Motor neuron (in vitro differentiated cells): ENCODE data around the gene TLE3. TPM values are rescaled to one million over a fixed set of nuclear protein-coding genes. Genes with fewer than 3 reads are reported as not detected.
"Not testable (repeated sequence)": the region's sequence is repeated elsewhere in the genome, so short reads cannot be mapped to it uniquely, and the experiment has no call there.

Source experiments
- ATAC-seq, 8 experiments: fragments of 200-7000 bp; cut with Tn5 transposase; replicated peaks in 6 of 8; 2 replicates each; pipeline ENCODE4 v1.8.0; 2021; ENCODE audit warnings: mild to moderate bottlenecking in 8 of 8, moderate library complexity in 8 of 8
- H3K27ac ChIP-seq, 2 donors: fragments of 250-450 bp; sonication (Bioruptor Pico); 2 replicates each; pipeline ENCODE4 v1.9.0; 2021; ENCODE audit warnings: antibody characterized with exemption in 2 of 2, mild to moderate bottlenecking in 2 of 2, moderate library complexity in 1 of 2
- H3K4me1 ChIP-seq, 2 donors: fragments of 250-450 bp; sonication (Bioruptor Pico); replicated peaks in 1 of 2; 2 replicates each; pipeline ENCODE4 v1.6.1; 2021; ENCODE audit warnings: antibody characterized with exemption in 2 of 2, mild to moderate bottlenecking in 2 of 2, moderate library complexity in 1 of 2
- H3K4me3 ChIP-seq, 5 donors: fragments of 250-450 bp; sonication (Bioruptor Pico); 2 replicates each; pipeline ENCODE4 v1.9.0; 2021; ENCODE audit warnings: antibody characterized with exemption in 5 of 5, mild to moderate bottlenecking in 5 of 5, moderate library complexity in 4 of 5
- WGBS, 10 experiments: fragments of 450-650 bp; shearing (Covaris generic); methylation state at CpG; one replicate each; pipeline ENCODE4 v1.0.0; 2022; 5-methylcytosine and 5-hydroxymethylcytosine counted together
- in situ Hi-C, 9 experiments: fragments of 400-800 bp; cut with MboI; loops; one replicate each; pipeline ENCODE4 v1.15.0; 2021; ENCODE audit warnings: low sequenced_read_pairs in 9 of 9, low pct_unique_long_range_greater_than_20kb in 2 of 9; ENCODE audit not compliant: unreplicated experiment in 9 of 9
- total RNA-seq, 8 experiments: library from RNA; unstranded; fragments of 300-600 nt; gene quantifications; 2 replicates each; pipeline versions ENCODE4 v1.2.3 to v1.2.4, GENCODE V29; 2022

Gene TLE3
- total RNA-seq, 8 experiments from 2014 or later, result 28.2 to 103 (median 52.5) TPM

GRCh38 chr15:70119911-70120508, 22.3 kb upstream of the TLE3 start:
- no peak overlapping the region for H3K4me3 ChIP-seq
- ATAC-seq, result peak in 5 of 8 experiments; percentile 38 to 72 (median 48)
- in situ Hi-C loops, result no loop called here
- H3K4me1 ChIP-seq, result peaks cover 14 to 20% of the 10 kb centered on the region in 2 donors
- peak overlapping the region in 1 of 2 donors; percentile 17 for H3K27ac ChIP-seq
- WGBS, 10 experiments, result 94 to 100% (median 100%) methylated on average over 1 to 2 of the region's 5 CpGs; no CpG with 5 or more reads in 5 of the 10 experiments

- in situ Hi-C loops, result no loop called here
- no peak overlapping the region for H3K4me3 ChIP-seq
- 80 to 100% (median 83%) methylated on average over 1 to 3 of the region's 3 CpGs; no CpG with 5 or more reads in 3 of the 10 experiments for WGBS, 10 experiments
Observed at GRCh38 chr15:70118599-70118998, 20.9 kb upstream of the TLE3 start.

GRCh38 chr15:70116317-70116716, 18.6 kb upstream of the TLE3 start:
- 62 to 100% (median 80%) methylated on average over 1 to 2 of the region's 3 CpGs; no CpG with 5 or more reads in 5 of the 10 experiments for WGBS, 10 experiments
- in situ Hi-C loops, result no loop called here

More at GRCh38 chr15:70118599-70118998, 20.9 kb upstream of the TLE3 start:
- Histone ChIP-seq H3K4me1 (peaks cover 14 to 20% of the 10 kb centered on the region in 2 donors), H3K27ac (no peak overlapping the region)
- no peak for ATAC-seq

GRCh38 chr15:70114221-70114620, 16.5 kb upstream of the TLE3 start:
- ATAC-seq, result no peak
- Histone ChIP-seq H3K4me1 (peaks cover 18 to 20% of the 10 kb centered on the region in 2 donors), H3K4me3 (no peak overlapping the region), H3K27ac (no peak overlapping the region)
- 17 to 100% (median 68%) methylated on average over 1 to 3 of the region's 3 CpGs; no CpG with 5 or more reads in 4 of the 10 experiments for WGBS, 10 experiments
- in situ Hi-C loops, result no loop called here

More at GRCh38 chr15:70116317-70116716, 18.6 kb upstream of the TLE3 start:
- Histone ChIP-seq H3K4me3 (no peak overlapping the region), H3K4me1 (peaks cover 20 to 22% of the 10 kb centered on the region in 2 donors), H3K27ac (no peak overlapping the region)
- no peak for ATAC-seq

GRCh38 chr15:70113304-70113700, 15.6 kb upstream of the TLE3 start:
- no peak overlapping the region for H3K4me3 ChIP-seq
- no peak overlapping the region for H3K27ac ChIP-seq
- WGBS, 10 experiments, result 60 to 92% (median 79%) methylated on average over 1 to 6 of the region's 7 CpGs; no CpG with 5 or more reads in 6 of the 10 experiments
- ATAC-seq, result no peak
- in situ Hi-C loops, result no loop called here
- peaks cover 18 to 20% of the 10 kb centered on the region in 2 donors for H3K4me1 ChIP-seq

GRCh38 chr15:70112572-70113303, 15.0 kb upstream of the TLE3 start:
- ATAC-seq, in situ Hi-C loops, H3K4me3 ChIP-seq, H3K27ac ChIP-seq: not testable (repeated sequence)
- WGBS, 10 experiments, result 87% methylated on average over 3 of the region's 9 CpGs; no CpG with 5 or more reads in 9 of the 10 experiments
- H3K4me1 ChIP-seq, result peaks cover 18 to 20% of the 10 kb centered on the region in 2 donors

GRCh38 chr15:70112074-70112395, 14.3 kb upstream of the TLE3 start:
- in situ Hi-C loops, result no loop called here
- ATAC-seq, result peak in 5 of 8 experiments; percentile 10 to 37 (median 30)
- peaks cover 18 to 20% of the 10 kb centered on the region in 2 donors for H3K4me1 ChIP-seq
- peak overlapping the region in 2 of 5 donors; percentile 1 to 9 for H3K4me3 ChIP-seq
- peak overlapping the region; percentile 59 to 76 for H3K27ac ChIP-seq
- 0 to 46% (median 8%) methylated on average over 1 to 3 of the region's 4 CpGs for WGBS, 10 experiments

GRCh38 chr15:70111203-70112073, 13.7 kb upstream of the TLE3 start:
- ATAC-seq, result peak; percentile 89 to 99 (median 93)
- in situ Hi-C loops, result no loop called here
- H3K4me3 ChIP-seq, result peak overlapping the region in 3 of 5 donors; percentile 0 to 9 (median 1)

GRCh38 chr15:70109978-70110377, 12.3 kb upstream of the TLE3 start:
- in situ Hi-C loops, result no loop called here
- 57 to 100% (median 86%) methylated on average over 1 to 2 of the region's 2 CpGs; no CpG with 5 or more reads in 5 of the 10 experiments for WGBS, 10 experiments

More at GRCh38 chr15:70111203-70112073, 13.7 kb upstream of the TLE3 start:
- WGBS, 10 experiments, result 0 to 8% (median 0%) methylated on average over 2 to 4 of the region's 8 CpGs; no CpG with 5 or more reads in 3 of the 10 experiments
- peaks cover 18 to 20% of the 10 kb centered on the region in 2 donors for H3K4me1 ChIP-seq
- peak overlapping the region; percentile 59 to 76 for H3K27ac ChIP-seq

GRCh38 chr15:70109531-70109930, 11.8 kb upstream of the TLE3 start:
- in situ Hi-C loops, result no loop called here
- H3K4me3 ChIP-seq, result no peak overlapping the region
- H3K27ac ChIP-seq, result no peak overlapping the region
- 86 to 100% (median 100%) methylated on average over 1 to 3 of the region's 3 CpGs; no CpG with 5 or more reads in 2 of the 10 experiments for WGBS, 10 experiments
- ATAC-seq, result no peak
- H3K4me1 ChIP-seq, result peaks cover 18 to 20% of the 10 kb centered on the region in 2 donors

More at GRCh38 chr15:70109978-70110377, 12.3 kb upstream of the TLE3 start:
- H3K27ac ChIP-seq, result no peak overlapping the region
- peaks cover 18 to 20% of the 10 kb centered on the region in 2 donors for H3K4me1 ChIP-seq
- H3K4me3 ChIP-seq, result no peak overlapping the region
- ATAC-seq, result no peak

GRCh38 chr15:70103880-70104626, 6.3 kb upstream of the TLE3 start:
- H3K4me3 ChIP-seq, result no peak overlapping the region
- no peak for ATAC-seq
- 44 to 83% (median 77%) methylated on average over 1 to 6 of the region's 7 CpGs; no CpG with 5 or more reads in 2 of the 10 experiments for WGBS, 10 experiments

GRCh38 chr15:70102827-70103226, 5.1 kb upstream of the TLE3 start:
- no peak overlapping the region for H3K4me3 ChIP-seq
- WGBS, 10 experiments, result 66 to 100% (median 83%) methylated on average over 1 to 2 of the region's 3 CpGs; no CpG with 5 or more reads in 3 of the 10 experiments
- H3K27ac ChIP-seq, result no peak overlapping the region
- ATAC-seq, result peak in 1 of 8 experiments; percentile 13
- peaks cover 18 to 30% of the 10 kb centered on the region in 2 donors for H3K4me1 ChIP-seq
- in situ Hi-C loops, result no loop called here

More at GRCh38 chr15:70103880-70104626, 6.3 kb upstream of the TLE3 start:
- Histone ChIP-seq H3K4me1 (peaks cover 18 to 24% of the 10 kb centered on the region in 2 donors), H3K27ac (no peak overlapping the region)
- in situ Hi-C loops, result no loop called here
